Esophagus squamous epithelium (tissue), 5 donors: ENCODE results near the gene ABCB8. TPM values are rescaled to one million over a fixed set of nuclear protein-coding genes. Genes with fewer than 3 reads are reported as not detected.
A peak's percentile ranks its signal among the peaks of the same experiment; 100 is the strongest.

Experiments used
- DNase-seq: peaks from one replicate; lab custom pipeline; 2025; lab: John Stamatoyannopoulos, UW
- H3K27ac ChIP-seq, 4 donors: fragments of 200-600 bp; sonication (generic); one replicate each; pipeline ENCODE4 v1.5.1; 2016 to 2019; ENCODE audit warnings: mild to moderate bottlenecking in 1 of 4
- H3K27me3 ChIP-seq, 4 donors: fragments of 200-600 bp; sonication (generic); 1 replicate in 3 of 4; 2 replicates in 1 of 4; pipeline versions ENCODE4 v1.5.1 to v1.6.0; 2017 to 2021; ENCODE audit warnings: antibody characterized with exemption in 1 of 4
- H3K36me3 ChIP-seq, 3 donors: fragments of 200-600 bp; sonication (generic); one replicate each; pipeline ENCODE4 v1.5.1; 2016 to 2019
- H3K4me1 ChIP-seq, 3 donors: fragments of 200-600 bp; sonication (generic); one replicate each; pipeline ENCODE4 v1.5.1; 2017 to 2019
- H3K4me3 ChIP-seq, 4 donors: fragments of 200-600 bp; sonication (generic); 1 replicate in 3 of 4; 2 replicates in 1 of 4; pipeline ENCODE4 v1.5.1; 2016 to 2019; ENCODE audit warnings: mild to moderate bottlenecking in 2 of 4, moderate library complexity in 1 of 4
- H3K9me3 ChIP-seq, 3 donors: fragments of 200-600 bp; sonication (generic); one replicate each; pipeline ENCODE4 v1.5.1; 2016 to 2019
- POLR2A ChIP-seq, 4 donors: fragments of 450-650 bp; IDR thresholded peaks; one replicate each; pipeline ENCODE4 v1.6.1; 2017; ENCODE audit warnings: antibody characterized with exemption in 4 of 4, mild to moderate bottlenecking in 4 of 4, moderate library complexity in 3 of 4
- WGBS, 2 donors: methylation state at CpG; one replicate each; pipeline ENCODE4 v1.1.5; 2018; 5-methylcytosine and 5-hydroxymethylcytosine counted together
- intact Hi-C: fragments of 100-400 bp; cut with DNase I; formaldehyde crosslinking; loops from one replicate; pipeline ENCODE4 v1.15.0; 2022
- total RNA-seq, 4 donors: library from RNA; depleted of rRNA; stranded (reverse); fragments of >200 nt; gene quantifications; one replicate each; pipeline ENCODE4 v1.1.0, GENCODE V29; 2016
- TF ChIP-seq, protein P1 (sequence below), 6 experiments: fragments of 450-650 bp in 4 of 6; fragments of 200-600 bp in 2 of 6; sonication (generic) in 2 of 6; IDR thresholded peaks; one replicate each; pipeline ENCODE4 v1.5.1; 2016 to 2019; ENCODE audit warnings: antibody characterized with exemption in 6 of 6, mild to moderate bottlenecking in 4 of 6, moderate library complexity in 4 of 6
- donor health status: DM: yes; HTN: yes; CAD: no.

ABCB8 gene
- total RNA-seq, 4 donors from 2014 or later: 23.1 to 41.0 (median 26.1) TPM

DNA sequence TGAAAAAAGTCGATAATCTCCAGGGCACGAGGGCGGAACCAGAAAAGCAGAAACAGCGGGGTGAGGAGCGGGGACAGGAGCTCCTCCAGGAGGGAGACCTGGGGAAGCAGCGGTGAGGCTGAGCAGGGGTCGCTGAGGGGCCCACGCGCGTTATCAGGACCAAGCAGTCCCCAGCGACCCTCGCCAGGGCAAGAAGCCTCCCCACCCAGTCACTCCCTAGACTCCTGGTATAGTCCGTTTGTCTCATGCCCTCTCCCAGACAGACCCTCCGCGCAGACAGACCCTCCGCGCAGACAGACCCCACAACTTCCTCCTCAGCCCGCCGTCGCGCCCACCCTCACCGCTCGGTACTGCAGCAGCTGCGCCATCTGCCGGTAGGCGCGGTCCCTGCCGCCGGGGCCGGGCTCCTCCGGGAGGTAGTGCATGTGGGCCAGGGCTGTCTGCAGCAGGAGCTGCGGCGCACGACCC lies 10.3 kb upstream of the ABCB8 start:
- WGBS, 2 donors: 5 to 9% methylated on average over 22 to 24 of the region's 34 CpGs
- H3K4me1 ChIP-seq: peaks cover 21 to 52% (median 28%) of the 10 kb centered on the region in 3 donors
- DNase-seq: no peak
- no peak for TF ChIP-seq POLR2A (IDR thresholded peaks at IDR 0.05)
- TF ChIP-seq, protein P1, sequence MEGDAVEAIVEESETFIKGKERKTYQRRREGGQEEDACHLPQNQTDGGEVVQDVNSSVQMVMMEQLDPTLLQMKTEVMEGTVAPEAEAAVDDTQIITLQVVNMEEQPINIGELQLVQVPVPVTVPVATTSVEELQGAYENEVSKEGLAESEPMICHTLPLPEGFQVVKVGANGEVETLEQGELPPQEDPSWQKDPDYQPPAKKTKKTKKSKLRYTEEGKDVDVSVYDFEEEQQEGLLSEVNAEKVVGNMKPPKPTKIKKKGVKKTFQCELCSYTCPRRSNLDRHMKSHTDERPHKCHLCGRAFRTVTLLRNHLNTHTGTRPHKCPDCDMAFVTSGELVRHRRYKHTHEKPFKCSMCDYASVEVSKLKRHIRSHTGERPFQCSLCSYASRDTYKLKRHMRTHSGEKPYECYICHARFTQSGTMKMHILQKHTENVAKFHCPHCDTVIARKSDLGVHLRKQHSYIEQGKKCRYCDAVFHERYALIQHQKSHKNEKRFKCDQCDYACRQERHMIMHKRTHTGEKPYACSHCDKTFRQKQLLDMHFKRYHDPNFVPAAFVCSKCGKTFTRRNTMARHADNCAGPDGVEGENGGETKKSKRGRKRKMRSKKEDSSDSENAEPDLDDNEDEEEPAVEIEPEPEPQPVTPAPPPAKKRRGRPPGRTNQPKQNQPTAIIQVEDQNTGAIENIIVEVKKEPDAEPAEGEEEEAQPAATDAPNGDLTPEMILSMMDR (IDR thresholded peaks at IDR 0.05): peak; percentile 78 to 92 (median 86)
- H3K9me3 ChIP-seq: no peaks in the 10 kb centered on the region
- peak overlapping the region in 3 of 4 donors; percentile 16 to 60 (median 38) for H3K4me3 ChIP-seq
- intact Hi-C loops: no loop called here
- no peak overlapping the region for H3K27ac ChIP-seq
- peaks cover 0 to 84% (median 7%) of the 10 kb centered on the region in 4 donors for H3K27me3 ChIP-seq
- no peaks in the 10 kb centered on the region for H3K36me3 ChIP-seq

DNA sequence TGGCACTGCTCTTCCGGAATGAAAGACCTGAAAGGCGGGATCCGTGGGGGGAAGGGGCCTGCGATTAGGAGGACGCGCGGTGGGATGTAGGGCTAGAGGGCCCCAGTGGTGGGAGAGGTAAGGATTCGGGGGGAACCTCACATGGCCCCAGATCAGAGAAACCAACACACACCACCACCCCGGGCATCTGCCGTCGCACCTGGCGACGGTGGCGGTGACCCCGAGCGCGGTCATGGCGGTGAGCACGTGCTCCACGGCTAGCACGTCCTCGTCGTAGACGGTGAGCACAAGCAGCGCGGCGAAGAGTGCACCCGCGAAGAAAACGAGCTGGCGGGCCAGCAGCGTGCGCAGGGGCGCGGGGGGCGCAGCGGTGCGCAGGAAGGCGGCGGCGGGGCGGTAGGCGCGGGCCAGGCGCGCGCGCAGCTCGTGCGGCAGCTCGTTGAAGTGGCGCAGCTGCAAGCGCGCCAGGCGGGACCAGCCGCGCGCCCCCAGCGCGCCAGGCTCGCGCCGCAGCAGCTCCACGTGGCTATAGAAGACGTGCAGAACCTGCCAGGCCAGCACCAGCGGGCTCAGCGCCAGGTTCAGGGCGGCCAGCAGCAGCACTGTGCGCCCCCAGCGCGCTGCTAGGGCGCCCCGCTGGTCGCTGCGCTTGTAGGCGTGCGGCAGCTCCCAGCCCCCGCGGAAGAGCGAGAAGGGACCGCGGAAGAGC lies 9.7 kb upstream of the ABCB8 start:
- Histone ChIP-seq H3K36me3 (no peaks in the 10 kb centered on the region), H3K27ac (peak overlapping the region in 1 of 4 donors; percentile 6), H3K27me3 (peaks cover 0 to 78% (median 4%) of the 10 kb centered on the region in 4 donors), H3K9me3 (no peaks in the 10 kb centered on the region), H3K4me1 (peaks cover 15 to 46% (median 22%) of the 10 kb centered on the region in 3 donors), H3K4me3 (peak overlapping the region in 3 of 4 donors; percentile 16 to 60 (median 38))
- intact Hi-C loops: no loop called here
- WGBS, 2 donors: 0 to 4% methylated on average over 17 to 22 of the region's 82 CpGs
- no peak for DNase-seq
- TF ChIP-seq POLR2A (IDR thresholded peaks at IDR 0.05): no peak
- TF ChIP-seq, protein P1 (IDR thresholded peaks at IDR 0.05): peak in 2 of 6 experiments; percentile 3 to 6

DNA sequence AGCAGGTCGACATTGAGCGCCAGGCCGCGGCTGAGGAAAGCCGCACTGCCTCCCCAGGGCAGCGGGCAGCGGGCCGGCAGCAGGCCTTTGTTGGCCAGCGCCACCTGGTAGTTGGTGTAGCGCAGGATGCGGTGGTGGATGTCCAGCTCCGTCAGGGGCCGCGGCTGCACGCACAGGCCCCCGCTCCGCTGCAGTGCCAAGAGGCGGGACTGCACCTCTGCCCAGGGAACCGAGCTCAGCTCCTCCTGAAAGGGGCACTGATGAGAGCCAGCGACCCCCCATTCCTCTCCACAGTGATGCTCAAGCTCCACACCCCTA lies 9.2 kb upstream of the ABCB8 start:
- WGBS, 2 donors: 17 to 100% methylated on average over 1 of the region's 20 CpGs
- Histone ChIP-seq H3K27ac (peak overlapping the region in 1 of 4 donors; percentile 6), H3K4me1 (peaks cover 14 to 45% (median 20%) of the 10 kb centered on the region in 3 donors), H3K36me3 (no peaks in the 10 kb centered on the region), H3K9me3 (no peaks in the 10 kb centered on the region), H3K4me3 (peak overlapping the region in 3 of 4 donors; percentile 16 to 60 (median 38)), H3K27me3 (peaks cover 0 to 73% (median 2%) of the 10 kb centered on the region in 4 donors)
- intact Hi-C loops: no loop called here
- TF ChIP-seq, protein P1 (IDR thresholded peaks at IDR 0.05): no peak
- no peak for TF ChIP-seq POLR2A (IDR thresholded peaks at IDR 0.05)
- DNase-seq: no peak

DNA sequence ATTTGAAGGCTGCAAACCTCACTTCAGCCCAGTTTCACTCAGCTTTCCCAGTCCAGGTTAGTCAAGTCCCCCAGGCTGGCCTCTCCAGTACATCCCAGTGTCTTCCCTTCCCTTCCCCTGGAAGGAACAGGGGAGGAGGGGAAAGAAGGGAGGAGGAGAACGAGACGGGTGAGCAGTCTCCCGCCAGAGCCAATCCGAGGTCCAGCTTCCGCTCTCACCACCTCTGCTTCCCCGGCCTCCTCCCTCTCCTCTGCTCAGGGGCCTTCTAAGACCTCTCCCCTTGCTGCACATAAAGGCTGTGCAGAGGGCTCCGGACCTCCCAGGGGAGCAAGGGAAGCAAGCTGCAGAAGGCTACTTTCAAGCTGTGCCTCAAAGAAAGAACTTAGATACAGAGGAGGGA lies 8.0 kb upstream of the ABCB8 start:
- Histone ChIP-seq H3K4me1 (peaks cover 14 to 35% (median 20%) of the 10 kb centered on the region in 3 donors), H3K9me3 (no peaks in the 10 kb centered on the region), H3K27ac (no peak overlapping the region), H3K36me3 (no peaks in the 10 kb centered on the region), H3K27me3 (peaks cover 0 to 61% (median 2%) of the 10 kb centered on the region in 4 donors), H3K4me3 (no peak overlapping the region)
- 0 to 60% methylated on average over 1 of the region's 7 CpGs for WGBS, 2 donors
- no peak for TF ChIP-seq POLR2A (IDR thresholded peaks at IDR 0.05)
- TF ChIP-seq, protein P1 (IDR thresholded peaks at IDR 0.05): no peak
- intact Hi-C loops: no loop called here
- no peak for DNase-seq

DNA sequence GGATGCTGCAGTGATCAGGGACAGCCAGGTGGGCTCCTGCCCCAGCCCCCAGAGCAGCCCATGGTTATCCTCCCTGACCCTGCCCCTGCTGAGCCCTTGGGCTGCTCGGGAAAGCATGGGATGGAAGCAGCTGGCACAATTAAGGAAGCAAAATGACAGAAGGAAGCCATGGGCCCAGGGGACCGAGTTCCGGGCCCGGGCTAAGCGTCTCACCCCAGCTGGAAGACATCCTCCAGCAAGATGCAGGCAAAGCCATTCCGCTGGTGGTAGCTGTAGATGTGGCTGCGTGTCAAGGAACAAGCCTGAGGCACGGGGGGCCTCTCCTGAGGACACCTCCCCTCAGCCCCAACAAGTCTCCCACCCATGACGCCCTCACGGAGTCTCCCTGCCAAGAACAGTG lies 5.0 kb upstream of the ABCB8 start:
- TF ChIP-seq, protein P1 (IDR thresholded peaks at IDR 0.05): no peak
- no peak for TF ChIP-seq POLR2A (IDR thresholded peaks at IDR 0.05)
- no peak for DNase-seq
- Histone ChIP-seq H3K36me3 (no peaks in the 10 kb centered on the region), H3K27ac (no peak overlapping the region), H3K27me3 (peaks cover 0 to 31% (median 2%) of the 10 kb centered on the region in 4 donors), H3K4me3 (peak overlapping the region in 3 of 4 donors; percentile 11 to 27 (median 12)), H3K9me3 (no peaks in the 10 kb centered on the region), H3K4me1 (peaks cover 15 to 52% (median 22%) of the 10 kb centered on the region in 3 donors)
- 38 to 87% methylated on average over 4 to 10 of the region's 10 CpGs for WGBS, 2 donors
- intact Hi-C loops: no loop called here
